Measurements from ENCODE around the gene FAM20C. TPM values are rescaled to one million over a fixed set of nuclear protein-coding genes. Genes with fewer than 3 reads are reported as not detected.

FAM20C gene
- total RNA-seq, 2 donors from 2014 or later: 56.6 to 74.3 TPM

GRCh38 chr7:272631-273030 is 80.3 kb downstream of the FAM20C start:
- DNase-seq (ENCODE audit: low spot score): peak; percentile 51
- intact Hi-C loops (cut with DNase I): no loop called here

- intact Hi-C loops (cut with DNase I): no loop called here
- no peak for DNase-seq (ENCODE audit: low spot score)
These were observed 81.0 kb downstream of the FAM20C start for GRCh38 chr7:273327-273726.

GRCh38 chr7:274266-274665 is 81.9 kb downstream of the FAM20C start:
- intact Hi-C loops (cut with DNase I): no loop called here
- DNase-seq (ENCODE audit: low spot score): peak; percentile 23

GRCh38 chr7:276230-276835 is 84.0 kb downstream of the FAM20C start:
- intact Hi-C loops (cut with DNase I): no loop called here

GRCh38 chr7:277228-277627 is 84.9 kb downstream of the FAM20C start:
- intact Hi-C loops (cut with DNase I): no loop called here
- no peak for DNase-seq (ENCODE audit: low spot score)

More at GRCh38 chr7:276230-276835, 84.0 kb downstream of the FAM20C start:
- peak; percentile 46 for DNase-seq (ENCODE audit: low spot score)

- intact Hi-C loops (cut with DNase I): no loop called here
- peak; percentile 14 for DNase-seq (ENCODE audit: low spot score)
These were observed 85.7 kb downstream of the FAM20C start for GRCh38 chr7:278081-278480.

GRCh38 chr7:279821-280220 is 87.5 kb downstream of the FAM20C start:
- intact Hi-C loops (cut with DNase I): no loop called here
- peak; percentile 45 for DNase-seq (ENCODE audit: low spot score)

GRCh38 chr7:280461-280860 is 88.1 kb downstream of the FAM20C start:
- peak; percentile 68 for DNase-seq (ENCODE audit: low spot score)
- intact Hi-C loops (cut with DNase I): no loop called here

GRCh38 chr7:281637-282036 is 89.3 kb downstream of the FAM20C start:
- intact Hi-C loops (cut with DNase I): no loop called here
- DNase-seq (ENCODE audit: low spot score): peak; percentile 26

GRCh38 chr7:282621-283020 is 90.2 kb downstream of the FAM20C start:
- peak; percentile 37 for DNase-seq (ENCODE audit: low spot score)
- intact Hi-C loops (cut with DNase I): no loop called here

- intact Hi-C loops (cut with DNase I): no loop called here
- DNase-seq (ENCODE audit: low spot score): peak; percentile 72
These were observed 92.7 kb downstream of the FAM20C start for GRCh38 chr7:284762-285722.

- DNase-seq (ENCODE audit: low spot score): peak; percentile 62
- intact Hi-C loops (cut with DNase I): no loop called here
These were observed 93.4 kb downstream of the FAM20C start for GRCh38 chr7:285731-286130.

GRCh38 chr7:286266-286665 is 93.9 kb downstream of the FAM20C start:
- intact Hi-C loops (cut with DNase I): no loop called here
- DNase-seq (ENCODE audit: low spot score): peak; percentile 69

GRCh38 chr7:288671-289101 is 96.3 kb downstream of the FAM20C start:
- peak; percentile 73 for DNase-seq (ENCODE audit: low spot score)
- intact Hi-C loops (cut with DNase I): no loop called here

- peak; percentile 70 for DNase-seq (ENCODE audit: low spot score)
- intact Hi-C loops (cut with DNase I): no loop called here
These were observed 96.9 kb downstream of the FAM20C start for GRCh38 chr7:289209-289755.

GRCh38 chr7:289756-290553 is 97.6 kb downstream of the FAM20C start, which contains the start of gene FOXL3:
Gene FOXL3, plus strand, starts transcription at chr7:290170. Its CDS starts 0 bp downstream, at chr7:290170.
- intact Hi-C loops (cut with DNase I): no loop called here
- DNase-seq (ENCODE audit: low spot score): peak; percentile 79

- intact Hi-C loops (cut with DNase I): no loop called here
These were observed 98.4 kb downstream of the FAM20C start for GRCh38 chr7:290554-291372.

GRCh38 chr7:291373-292092 is 99.2 kb downstream of the FAM20C start:
- peak; percentile 69 for DNase-seq (ENCODE audit: low spot score)
- intact Hi-C loops (cut with DNase I): no loop called here

More at GRCh38 chr7:290554-291372, 98.4 kb downstream of the FAM20C start:
- DNase-seq (ENCODE audit: low spot score): peak; percentile 57
